ENCODE data around the gene DNAJC15. TPM values are rescaled to one million over a fixed set of nuclear protein-coding genes. Genes with fewer than 3 reads are reported as not detected.
A peak's percentile ranks its signal among the peaks of the same experiment; 100 is the strongest.

DNAJC15 gene
- total RNA-seq, 6 experiments from 2014 or later: 23.8 to 29.6 (median 25.8) TPM

DNA sequence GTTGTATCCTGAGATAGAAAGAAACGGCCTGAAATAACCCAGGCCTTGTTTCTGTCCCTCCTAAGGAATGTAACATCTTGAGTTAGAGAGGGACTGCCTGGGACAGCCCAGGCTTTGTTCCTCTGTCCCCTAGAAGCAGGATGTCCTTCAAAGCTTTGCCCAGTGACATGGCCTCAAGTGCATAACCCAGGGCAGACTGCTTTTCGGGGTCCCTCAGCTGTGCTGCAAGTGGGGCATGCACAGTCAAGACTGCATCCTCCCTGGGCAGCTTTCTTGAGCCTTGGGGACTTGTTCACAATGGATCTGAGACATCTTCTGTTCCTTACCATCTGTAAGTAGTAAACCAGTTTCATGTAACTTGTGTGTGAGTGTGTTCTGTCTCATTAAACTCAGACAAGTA lies 23.9 kb upstream of the DNAJC15 start:
- DNase-seq: no peak
- TF ChIP-seq, protein P1, sequence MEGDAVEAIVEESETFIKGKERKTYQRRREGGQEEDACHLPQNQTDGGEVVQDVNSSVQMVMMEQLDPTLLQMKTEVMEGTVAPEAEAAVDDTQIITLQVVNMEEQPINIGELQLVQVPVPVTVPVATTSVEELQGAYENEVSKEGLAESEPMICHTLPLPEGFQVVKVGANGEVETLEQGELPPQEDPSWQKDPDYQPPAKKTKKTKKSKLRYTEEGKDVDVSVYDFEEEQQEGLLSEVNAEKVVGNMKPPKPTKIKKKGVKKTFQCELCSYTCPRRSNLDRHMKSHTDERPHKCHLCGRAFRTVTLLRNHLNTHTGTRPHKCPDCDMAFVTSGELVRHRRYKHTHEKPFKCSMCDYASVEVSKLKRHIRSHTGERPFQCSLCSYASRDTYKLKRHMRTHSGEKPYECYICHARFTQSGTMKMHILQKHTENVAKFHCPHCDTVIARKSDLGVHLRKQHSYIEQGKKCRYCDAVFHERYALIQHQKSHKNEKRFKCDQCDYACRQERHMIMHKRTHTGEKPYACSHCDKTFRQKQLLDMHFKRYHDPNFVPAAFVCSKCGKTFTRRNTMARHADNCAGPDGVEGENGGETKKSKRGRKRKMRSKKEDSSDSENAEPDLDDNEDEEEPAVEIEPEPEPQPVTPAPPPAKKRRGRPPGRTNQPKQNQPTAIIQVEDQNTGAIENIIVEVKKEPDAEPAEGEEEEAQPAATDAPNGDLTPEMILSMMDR (IDR thresholded peaks at IDR 0.05): no peak
- Mint-ChIP-seq H3K9me3 (no peaks in the 10 kb centered on the region; the same call in 1 of the 2 replicates), H3K27me3 (ENCODE audit: insufficient read depth) (no peaks in the 10 kb centered on the region; the same call in 1 of the 2 replicates), H3K4me1 (ENCODE audit: low read depth) (peaks cover 51% of the 10 kb centered on the region), H3K4me3 (no peak overlapping the region), H3K27ac (no peak overlapping the region), H3K36me3 (ENCODE audit: low read depth) (peaks cover 14% of the 10 kb centered on the region; the same call in 1 of the 2 replicates)

DNA sequence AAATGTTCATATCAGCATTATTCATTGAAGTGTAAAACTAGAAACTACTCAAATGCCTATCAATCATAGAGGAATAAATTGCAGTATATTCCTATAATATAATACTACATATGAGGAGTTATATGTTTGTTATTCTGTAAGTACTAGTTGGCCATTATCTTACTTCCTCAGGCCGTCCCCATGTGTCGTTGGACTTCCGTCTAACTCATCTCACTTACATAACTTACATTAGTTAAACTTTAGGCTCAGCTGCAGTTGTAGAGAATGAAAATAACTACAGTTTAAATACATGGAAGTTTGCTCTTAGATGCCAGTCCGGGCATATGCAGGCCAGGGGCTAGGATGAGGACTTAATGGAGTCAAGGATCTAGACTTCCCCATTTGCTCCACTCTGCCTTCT lies 22.7 kb upstream of the DNAJC15 start:
- Mint-ChIP-seq H3K27me3 (ENCODE audit: insufficient read depth) (no peaks in the 10 kb centered on the region; the same call in 1 of the 2 replicates), H3K36me3 (ENCODE audit: low read depth) (peaks cover 14% of the 10 kb centered on the region; the same call in 1 of the 2 replicates), H3K4me3 (no peak overlapping the region), H3K9me3 (no peaks in the 10 kb centered on the region; the same call in 1 of the 2 replicates), H3K27ac (no peak overlapping the region), H3K4me1 (ENCODE audit: low read depth) (peaks cover 61% of the 10 kb centered on the region)
- DNase-seq: no peak
- TF ChIP-seq, protein P1 (IDR thresholded peaks at IDR 0.05): no peak

DNA sequence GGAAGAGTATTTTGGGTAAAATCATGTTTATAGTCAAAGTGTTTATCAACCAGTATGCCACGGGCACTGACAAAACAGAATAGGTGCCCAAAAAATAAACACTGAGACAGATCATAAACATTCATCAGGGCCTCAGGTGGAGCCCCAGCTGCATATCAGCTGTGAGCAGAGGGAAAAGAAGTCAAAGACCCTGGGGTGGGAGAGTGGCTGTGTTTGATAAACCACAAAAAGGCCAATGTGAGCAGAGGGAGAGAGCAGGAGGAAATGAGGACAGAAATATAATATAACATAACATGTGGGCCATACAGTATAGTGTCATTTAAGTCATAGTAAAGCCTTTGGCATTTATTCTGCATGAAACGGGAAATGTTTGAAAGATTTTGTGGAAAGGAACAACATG lies 21.4 kb upstream of the DNAJC15 start:
- no peak overlapping the region for H3K27ac Mint-ChIP-seq
- peaks cover 61% of the 10 kb centered on the region for H3K4me1 Mint-ChIP-seq (ENCODE audit: low read depth)
- no peaks in the 10 kb centered on the region; the same call in 1 of the 2 replicates for H3K9me3 Mint-ChIP-seq
- no peak for DNase-seq
- peaks cover 14% of the 10 kb centered on the region; the same call in 1 of the 2 replicates for H3K36me3 Mint-ChIP-seq (ENCODE audit: low read depth)
- TF ChIP-seq, protein P1 (IDR thresholded peaks at IDR 0.05): no peak
- no peak overlapping the region for H3K4me3 Mint-ChIP-seq
- H3K27me3 Mint-ChIP-seq (ENCODE audit: insufficient read depth): no peaks in the 10 kb centered on the region; the same call in 1 of the 2 replicates

DNA sequence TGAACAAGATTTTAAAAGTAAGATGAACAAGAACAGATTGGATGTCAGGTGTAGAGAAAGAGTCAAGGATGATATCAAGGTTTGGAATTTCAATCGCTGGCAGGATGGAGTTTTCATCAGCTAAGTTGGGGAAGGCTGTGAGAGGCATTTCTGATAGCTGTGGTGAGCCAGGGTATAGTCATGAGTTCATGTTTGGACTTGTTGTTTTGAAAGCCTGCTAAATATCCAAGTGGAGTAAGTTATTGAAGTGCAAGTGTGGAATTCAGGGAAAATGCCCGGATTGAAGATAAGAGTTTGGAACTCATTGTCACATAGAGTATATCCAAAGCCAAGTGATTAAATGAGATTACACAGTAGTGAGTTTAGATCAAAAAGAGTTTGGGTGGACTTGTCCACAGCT lies 20.4 kb upstream of the DNAJC15 start:
- peaks cover 61% of the 10 kb centered on the region for H3K4me1 Mint-ChIP-seq (ENCODE audit: low read depth)
- TF ChIP-seq, protein P1 (IDR thresholded peaks at IDR 0.05): no peak
- no peak for DNase-seq
- H3K27ac Mint-ChIP-seq: peak overlapping the region; percentile 27
- H3K27me3 Mint-ChIP-seq (ENCODE audit: insufficient read depth): no peaks in the 10 kb centered on the region; the same call in 1 of the 2 replicates
- peaks cover 14% of the 10 kb centered on the region; the same call in 1 of the 2 replicates for H3K36me3 Mint-ChIP-seq (ENCODE audit: low read depth)
- no peaks in the 10 kb centered on the region; the same call in 1 of the 2 replicates for H3K9me3 Mint-ChIP-seq
- no peak overlapping the region for H3K4me3 Mint-ChIP-seq

DNA sequence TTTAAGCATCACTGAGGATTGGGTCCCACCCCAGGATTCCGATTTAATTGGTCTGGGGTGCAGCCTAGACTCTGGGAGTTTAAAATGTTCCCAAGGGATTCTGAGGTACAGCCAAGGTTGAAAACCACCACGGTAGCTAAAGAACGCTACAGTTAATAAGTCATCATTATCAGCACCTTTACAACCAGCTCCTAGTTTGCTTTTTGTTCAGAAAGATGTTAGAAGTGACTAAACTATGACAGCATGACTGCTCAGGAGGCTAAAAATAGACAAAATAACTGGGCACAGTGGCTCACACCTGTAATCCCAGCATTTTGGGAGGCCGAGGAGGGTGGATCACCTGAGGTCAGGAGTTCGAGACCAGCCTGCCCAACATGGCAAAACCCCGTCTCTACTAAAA lies 19.7 kb upstream of the DNAJC15 start:
- no peak overlapping the region for H3K4me3 Mint-ChIP-seq
- H3K9me3 Mint-ChIP-seq: no peaks in the 10 kb centered on the region; the same call in 1 of the 2 replicates
- TF ChIP-seq, protein P1 (IDR thresholded peaks at IDR 0.05): no peak
- H3K36me3 Mint-ChIP-seq (ENCODE audit: low read depth): peaks cover 14% of the 10 kb centered on the region; the same call in 1 of the 2 replicates
- DNase-seq: no peak
- peaks cover 66% of the 10 kb centered on the region for H3K4me1 Mint-ChIP-seq (ENCODE audit: low read depth)
- H3K27me3 Mint-ChIP-seq (ENCODE audit: insufficient read depth): no peaks in the 10 kb centered on the region; the same call in 1 of the 2 replicates
- H3K27ac Mint-ChIP-seq: no peak overlapping the region

All from HFFc6 (cell line).